Neural cell (in vitro differentiated cells): ENCODE measurements around the gene RBM11.

ENCODE experiments used
- EP300 ChIP-seq: fragments of 450-650 bp; conservative IDR thresholded peaks from 2 replicates; pipeline ENCODE4 v1.6.1; 2014; ENCODE audit warnings: antibody characterized with exemption, mild to moderate bottlenecking, moderate library complexity; ENCODE audit not compliant: poor library complexity, severe bottlenecking
- POLR2AphosphoS5 ChIP-seq: IDR thresholded peaks from 2 replicates; pipeline ENCODE4 v1.6.1; 2012
- RAD21 ChIP-seq: fragments of 450-650 bp; conservative IDR thresholded peaks from 2 replicates; pipeline ENCODE4 v1.6.1; 2014; ENCODE audit warnings: antibody characterized with exemption, mild to moderate bottlenecking, moderate library complexity
- TAF1 ChIP-seq: IDR thresholded peaks from 2 replicates; pipeline ENCODE4 v1.6.1; 2012; ENCODE audit warnings: low read depth
- TF ChIP-seq, protein P1 (sequence below): fragments of 450-650 bp; IDR thresholded peaks from 2 replicates; pipeline ENCODE4 v1.5.1; 2014; ENCODE audit warnings: antibody characterized with exemption, mild to moderate bottlenecking, moderate library complexity; ENCODE audit not compliant: poor library complexity, severe bottlenecking

DNA sequence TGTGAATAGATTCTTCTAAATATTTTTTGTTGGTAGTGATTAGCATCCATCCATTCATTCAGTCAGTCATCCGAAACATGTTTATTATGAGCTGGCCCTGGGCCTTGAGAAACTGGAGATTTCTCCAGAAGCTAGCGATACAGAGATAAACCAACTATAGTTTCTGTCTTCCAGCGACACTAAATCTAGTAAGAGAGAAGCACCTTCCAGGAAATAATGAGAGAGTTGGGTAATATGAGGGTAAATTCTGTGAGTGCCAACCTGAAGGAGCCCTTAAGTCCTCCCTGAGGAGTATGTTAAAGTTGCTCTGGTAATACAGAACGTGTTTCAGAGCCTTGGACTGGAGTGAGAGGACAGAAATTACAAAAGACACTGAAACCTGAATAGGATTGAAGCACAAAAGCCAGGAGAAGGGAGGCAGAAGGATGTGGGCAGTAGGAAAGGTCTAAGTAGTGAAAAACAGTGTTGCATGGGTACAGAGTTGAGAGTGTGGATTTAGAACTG is 59.8 kb downstream of the RBM11 start:
- no peak for TF ChIP-seq POLR2AphosphoS5
- TF ChIP-seq, protein P1, sequence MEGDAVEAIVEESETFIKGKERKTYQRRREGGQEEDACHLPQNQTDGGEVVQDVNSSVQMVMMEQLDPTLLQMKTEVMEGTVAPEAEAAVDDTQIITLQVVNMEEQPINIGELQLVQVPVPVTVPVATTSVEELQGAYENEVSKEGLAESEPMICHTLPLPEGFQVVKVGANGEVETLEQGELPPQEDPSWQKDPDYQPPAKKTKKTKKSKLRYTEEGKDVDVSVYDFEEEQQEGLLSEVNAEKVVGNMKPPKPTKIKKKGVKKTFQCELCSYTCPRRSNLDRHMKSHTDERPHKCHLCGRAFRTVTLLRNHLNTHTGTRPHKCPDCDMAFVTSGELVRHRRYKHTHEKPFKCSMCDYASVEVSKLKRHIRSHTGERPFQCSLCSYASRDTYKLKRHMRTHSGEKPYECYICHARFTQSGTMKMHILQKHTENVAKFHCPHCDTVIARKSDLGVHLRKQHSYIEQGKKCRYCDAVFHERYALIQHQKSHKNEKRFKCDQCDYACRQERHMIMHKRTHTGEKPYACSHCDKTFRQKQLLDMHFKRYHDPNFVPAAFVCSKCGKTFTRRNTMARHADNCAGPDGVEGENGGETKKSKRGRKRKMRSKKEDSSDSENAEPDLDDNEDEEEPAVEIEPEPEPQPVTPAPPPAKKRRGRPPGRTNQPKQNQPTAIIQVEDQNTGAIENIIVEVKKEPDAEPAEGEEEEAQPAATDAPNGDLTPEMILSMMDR: no peak
- TF ChIP-seq TAF1: no peak
- no peak for TF ChIP-seq RAD21
- TF ChIP-seq EP300: no peak
